ENCODE results near the gene VAV1.

GRCh38 chr19:6809262-6809661 is 36.8 kb downstream of the VAV1 start:
- no peak for TF ChIP-seq EZH2 (IDR thresholded peaks at IDR 0.05; ENCODE audit: borderline replicate concordance, insufficient read depth, low read length, poor library complexity, severe bottlenecking)
- no peak for TF ChIP-seq CTCF (IDR thresholded peaks at IDR 0.05; ENCODE audit: poor library complexity, severe bottlenecking)
- no peak for TF ChIP-seq EP300 (conservative IDR thresholded peaks at IDR 0.05; ENCODE audit: poor library complexity, severe bottlenecking)
- no peak for TF ChIP-seq TAF1 (IDR thresholded peaks at IDR 0.05; ENCODE audit: low read depth)
- TF ChIP-seq, protein P1, sequence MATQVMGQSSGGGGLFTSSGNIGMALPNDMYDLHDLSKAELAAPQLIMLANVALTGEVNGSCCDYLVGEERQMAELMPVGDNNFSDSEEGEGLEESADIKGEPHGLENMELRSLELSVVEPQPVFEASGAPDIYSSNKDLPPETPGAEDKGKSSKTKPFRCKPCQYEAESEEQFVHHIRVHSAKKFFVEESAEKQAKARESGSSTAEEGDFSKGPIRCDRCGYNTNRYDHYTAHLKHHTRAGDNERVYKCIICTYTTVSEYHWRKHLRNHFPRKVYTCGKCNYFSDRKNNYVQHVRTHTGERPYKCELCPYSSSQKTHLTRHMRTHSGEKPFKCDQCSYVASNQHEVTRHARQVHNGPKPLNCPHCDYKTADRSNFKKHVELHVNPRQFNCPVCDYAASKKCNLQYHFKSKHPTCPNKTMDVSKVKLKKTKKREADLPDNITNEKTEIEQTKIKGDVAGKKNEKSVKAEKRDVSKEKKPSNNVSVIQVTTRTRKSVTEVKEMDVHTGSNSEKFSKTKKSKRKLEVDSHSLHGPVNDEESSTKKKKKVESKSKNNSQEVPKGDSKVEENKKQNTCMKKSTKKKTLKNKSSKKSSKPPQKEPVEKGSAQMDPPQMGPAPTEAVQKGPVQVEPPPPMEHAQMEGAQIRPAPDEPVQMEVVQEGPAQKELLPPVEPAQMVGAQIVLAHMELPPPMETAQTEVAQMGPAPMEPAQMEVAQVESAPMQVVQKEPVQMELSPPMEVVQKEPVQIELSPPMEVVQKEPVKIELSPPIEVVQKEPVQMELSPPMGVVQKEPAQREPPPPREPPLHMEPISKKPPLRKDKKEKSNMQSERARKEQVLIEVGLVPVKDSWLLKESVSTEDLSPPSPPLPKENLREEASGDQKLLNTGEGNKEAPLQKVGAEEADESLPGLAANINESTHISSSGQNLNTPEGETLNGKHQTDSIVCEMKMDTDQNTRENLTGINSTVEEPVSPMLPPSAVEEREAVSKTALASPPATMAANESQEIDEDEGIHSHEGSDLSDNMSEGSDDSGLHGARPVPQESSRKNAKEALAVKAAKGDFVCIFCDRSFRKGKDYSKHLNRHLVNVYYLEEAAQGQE (IDR thresholded peaks at IDR 0.05; ENCODE audit: borderline replicate concordance) = no peak
- TF ChIP-seq POLR2AphosphoS5 (IDR thresholded peaks at IDR 0.05) = no peak
- no peak for TF ChIP-seq RAD21 (conservative IDR thresholded peaks at IDR 0.05)
- no peak for TF ChIP-seq SMC3 (conservative IDR thresholded peaks at IDR 0.05; ENCODE audit: poor library complexity)
